IMR-90 (cell line): ENCODE data around the gene KDELR1. TPM values are rescaled to one million over a fixed set of nuclear protein-coding genes. Genes with fewer than 3 reads are reported as not detected.

ENCODE experiments used
- ATAC-seq: fragments of 200-7000 bp; cut with Tn5 transposase; 2 replicates; pipeline ENCODE4 v1.9.1; 2020; ENCODE audit warnings: low read depth, mild to moderate bottlenecking, moderate library complexity
- BruUV-seq: library from RNA; stranded (reverse); fragments of 400-500 nt; replicated peaks from 2 replicates; lab custom pipeline; 2021; lab: Mats Ljungman, UMichigan
- CTCF ChIA-PET: fragments of 300-600 bp; formaldehyde crosslinking; extraction: SDS; loops from one replicate; lab custom pipeline; 2021; ENCODE audit warnings: antibody characterized with exemption; lab: Yijun Ruan, JAX
- POLR2A ChIA-PET: fragments of 300-600 bp; sonication (Branson Sonifier 250); formaldehyde crosslinking; loops from one replicate; lab custom pipeline; 2022; ENCODE audit warnings: antibody characterized with exemption; ENCODE audit not compliant: unreplicated experiment; lab: Charles Lee
- DNase-seq: peaks from one replicate; pipeline ENCODE4 v3.0.0; 2013
- H2AFZ ChIP-seq: replicated peaks from 2 replicates; pipeline ENCODE3; 2013; ENCODE audit warnings: low read length, mild to moderate bottlenecking; ENCODE audit not compliant: poor library complexity
- H2AK5ac ChIP-seq: 2 replicates; pipeline ENCODE4 v1.6.1; 2013; ENCODE audit warnings: low read depth, low read length, inconsistent platforms
- H2AK9ac ChIP-seq: replicated peaks from 2 replicates; pipeline ENCODE3; 2013; ENCODE audit warnings: mild to moderate bottlenecking, low read depth, low read length, moderate library complexity; ENCODE audit not compliant: poor library complexity
- H2BK120ac ChIP-seq: 2 replicates; pipeline ENCODE4 v1.6.1; 2013; ENCODE audit warnings: low read depth, low read length, inconsistent platforms
- H2BK15ac ChIP-seq: 3 replicates; pipeline ENCODE4 v1.6.1; 2013; ENCODE audit warnings: low read depth, low read length, inconsistent platforms
- H2BK20ac ChIP-seq: 2 replicates; pipeline ENCODE4 v1.6.1; 2013; ENCODE audit warnings: low read depth, mild to moderate bottlenecking, inconsistent platforms, low read length, moderate library complexity
- H2BK5ac ChIP-seq: 2 replicates; pipeline ENCODE4 v1.6.1; 2013; ENCODE audit warnings: mild to moderate bottlenecking, low read depth, low read length, inconsistent platforms; ENCODE audit not compliant: poor library complexity, severe bottlenecking
- H3K14ac ChIP-seq: replicated peaks from 2 replicates; pipeline ENCODE4 v1.6.1; 2013; ENCODE audit warnings: low read depth, low read length, inconsistent platforms
- H3K18ac ChIP-seq: 2 replicates; pipeline ENCODE4 v1.6.1; 2013; ENCODE audit warnings: low read depth, low read length, control low read depth
- H3K23ac ChIP-seq: 2 replicates; pipeline ENCODE4 v1.6.1; 2013; ENCODE audit warnings: low read depth, low read length, inconsistent platforms
- H3K27ac ChIP-seq: 2 replicates; pipeline ENCODE4 v1.5.1; 2013; ENCODE audit warnings: mild to moderate bottlenecking, control low read depth, low read length; ENCODE audit not compliant: insufficient read depth
- H3K27me3 ChIP-seq: 2 replicates; pipeline ENCODE4 v1.6.1; 2013; ENCODE audit warnings: low read length; ENCODE audit not compliant: control insufficient read depth, insufficient read depth
- H3K36me3 ChIP-seq: 2 replicates; pipeline ENCODE4 v1.6.1; 2013; ENCODE audit warnings: low read length, mixed read lengths; ENCODE audit not compliant: control insufficient read depth, insufficient read depth
- H3K4ac ChIP-seq: 2 replicates; pipeline ENCODE4 v1.6.1; 2013; ENCODE audit warnings: low read depth, low read length, inconsistent platforms
- H3K4me1 ChIP-seq: 2 replicates; pipeline ENCODE4 v1.6.1; 2013; ENCODE audit warnings: low read length, mixed read lengths; ENCODE audit not compliant: control insufficient read depth, insufficient read depth
- H3K4me2 ChIP-seq: 2 replicates; pipeline ENCODE4 v1.6.1; 2013; ENCODE audit warnings: low read depth, mild to moderate bottlenecking, control low read depth, low read length, moderate library complexity
- H3K4me3 ChIP-seq: 2 replicates; pipeline ENCODE4 v1.5.1; 2013; ENCODE audit warnings: low read depth, mild to moderate bottlenecking, control low read depth, low read length, moderate library complexity; ENCODE audit not compliant: insufficient read depth
- H3K56ac ChIP-seq: 2 replicates; pipeline ENCODE4 v1.6.1; 2013; ENCODE audit warnings: low read length, inconsistent platforms; ENCODE audit not compliant: insufficient read depth; ENCODE audit errors: extremely low read depth
- H3K79me1 ChIP-seq, 2 experiments: 2 replicates each; pipeline ENCODE4 v1.6.1; 2013; ENCODE audit warnings: low read length in 2 of 2, inconsistent platforms in 1 of 2, low read depth in 1 of 2
- H3K9ac ChIP-seq: 2 replicates; pipeline ENCODE4 v1.6.1; 2013; ENCODE audit warnings: low read depth, low read length, control low read depth
- H3K9me1 ChIP-seq: 2 replicates; pipeline ENCODE4 v1.6.1; 2013; ENCODE audit warnings: low read length, inconsistent platforms; ENCODE audit not compliant: insufficient read depth
- H3K9me3 ChIP-seq: 2 replicates; pipeline ENCODE4 v1.6.1; 2013; ENCODE audit warnings: low read length; ENCODE audit not compliant: control insufficient read depth, insufficient read depth
- H4K20me1 ChIP-seq: 2 replicates; pipeline ENCODE4 v1.6.1; 2013; ENCODE audit warnings: low read length, inconsistent platforms; ENCODE audit not compliant: insufficient read depth
- H4K5ac ChIP-seq: 2 replicates; pipeline ENCODE4 v1.6.1; 2013; ENCODE audit warnings: mild to moderate bottlenecking, low read depth, low read length, control low read depth
- H4K8ac ChIP-seq, 2 experiments: 2 replicates each; pipeline ENCODE4 v1.6.1; 2013; ENCODE audit warnings: low read depth in 2 of 2, low read length in 2 of 2, control low read depth in 1 of 2, inconsistent platforms in 1 of 2
- H4K91ac ChIP-seq: 2 replicates; pipeline ENCODE4 v1.6.1; 2013; ENCODE audit warnings: low read depth, low read length, inconsistent platforms; ENCODE audit not compliant: insufficient read depth
- BHLHE40 ChIP-seq: fragments of 150-350 bp; IDR thresholded peaks from 2 replicates; pipeline ENCODE4 v1.6.1; 2016; ENCODE audit warnings: mild to moderate bottlenecking, low read depth, low read length
- CHD1 ChIP-seq: IDR thresholded peaks from 2 replicates; pipeline ENCODE4 v1.6.1; 2012; ENCODE audit warnings: low read depth, low read length, improper control_type of control experiment
- FOS ChIP-seq: fragments of 150-350 bp; IDR thresholded peaks from 2 replicates; pipeline ENCODE4 v1.6.1; 2016; ENCODE audit warnings: low read depth, low read length
- MAFK ChIP-seq: IDR thresholded peaks from 2 replicates; pipeline ENCODE4 v1.6.1; 2012; ENCODE audit warnings: low read depth, low read length, improper control_type of control experiment
- MAZ ChIP-seq: IDR thresholded peaks from 2 replicates; pipeline ENCODE4 v1.6.1; 2012; ENCODE audit warnings: low read depth, mild to moderate bottlenecking, low read length, improper control_type of control experiment, moderate library complexity, borderline replicate concordance
- RCOR1 ChIP-seq: IDR thresholded peaks from 2 replicates; pipeline ENCODE4 v1.6.1; 2012; ENCODE audit warnings: mild to moderate bottlenecking, low read length, improper control_type of control experiment; ENCODE audit not compliant: insufficient replicate concordance
- RFX5 ChIP-seq: IDR thresholded peaks from 2 replicates; pipeline ENCODE4 v1.8.0; 2012; ENCODE audit warnings: low read depth, mild to moderate bottlenecking, low read length, moderate library complexity
- SMC3 ChIP-seq: fragments of 150-350 bp; IDR thresholded peaks from 2 replicates; pipeline ENCODE4 v1.6.1; 2016; ENCODE audit warnings: low read depth, mild to moderate bottlenecking, antibody characterized with exemption, low read length, moderate library complexity
- WGBS, 2 experiments: methylation state at CpG; one replicate each; pipeline versions ENCODE4 v1.1.5 to v1.1.7; 2013; ENCODE audit warnings: missing lambda C conversion rate in 2 of 2; ENCODE audit not compliant: insufficient read length in 1 of 2; ENCODE audit errors: extremely low coverage in 2 of 2; 5-methylcytosine and 5-hydroxymethylcytosine counted together
- dilution Hi-C: fragments of 300-500 bp; cut with HindIII; formaldehyde crosslinking; loops from one replicate; pipeline ENCODE4 v1.14.3; 2018; ENCODE audit warnings: low sequenced_read_pairs; ENCODE audit not compliant: unreplicated experiment
- in situ Hi-C: fragments of 300-500 bp; cut with MboI; formaldehyde crosslinking; loops from 3 replicates; pipeline ENCODE4 v1.14.3; 2019; ENCODE audit warnings: low sequenced_read_pairs, inconsistent platforms, mixed read lengths
- intact Hi-C: fragments of 100-400 bp; cut with micrococcal nuclease; formaldehyde crosslinking; loops from 2 replicates; pipeline ENCODE4 v1.10.0; 2022
- polyA plus RNA-seq, 3 experiments: library from polyadenylated mRNA; depleted of rRNA; stranded (reverse); fragments of >200 nt; gene quantifications; 2 replicates each; pipeline ENCODE4 v1.2.3, GENCODE V29; 2012; ENCODE audit warnings: low replicate concordance in 1 of 3
- total RNA-seq: library from RNA; depleted of rRNA; stranded (reverse); fragments of >200 nt; gene quantifications from 2 replicates; pipeline ENCODE4 v1.2.3, GENCODE V29; 2012
- TF ChIP-seq, protein P1 (sequence below): fragments of 150-350 bp; IDR thresholded peaks from 2 replicates; pipeline ENCODE4 v1.6.1; 2016; ENCODE audit warnings: low read depth, mild to moderate bottlenecking, low read length, moderate library complexity, borderline replicate concordance

The KDELR1 gene
- total and polyA plus RNA-seq, 2 of the 4 experiments (the other 2 are of a cell fraction) = 58.8 to 180 TPM

DNA sequence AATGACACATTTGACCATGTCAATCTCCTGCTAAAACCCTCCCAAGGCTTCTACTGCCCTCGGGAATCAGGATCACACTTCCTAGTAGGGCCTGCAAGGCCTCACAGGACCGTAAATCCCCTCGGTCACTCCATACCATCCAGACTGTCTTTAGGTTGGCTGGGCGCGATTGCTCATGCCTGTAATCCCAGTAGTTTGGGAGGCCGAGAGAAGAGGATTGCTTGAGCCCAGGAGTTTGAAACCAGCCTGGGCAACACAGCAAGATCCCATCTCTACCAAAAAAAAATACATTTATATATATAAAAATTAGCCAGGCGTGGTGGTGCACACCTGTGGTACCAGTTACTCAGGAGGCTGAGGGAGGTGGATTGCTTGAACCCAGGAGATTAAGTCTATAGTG lies 42.6 kb downstream of the KDELR1 start:
- Histone ChIP-seq H3K9me3 (no peaks in the 10 kb centered on the region), H2AK5ac (no peak overlapping the region), H4K5ac (no peak overlapping the region), H4K91ac (no peak overlapping the region), H4K8ac (no peak overlapping the region), H3K14ac (no peak overlapping the region), H2BK20ac (no peak overlapping the region), H3K4ac (no peak overlapping the region), H3K9me1 (no peaks in the 10 kb centered on the region; the same call in 1 of the 2 replicates), H3K23ac (no peak overlapping the region), H2BK15ac (no peak overlapping the region), H4K20me1 (no peaks in the 10 kb centered on the region), H3K56ac (no peak overlapping the region), H3K4me3 (no peak overlapping the region), H3K4me1 (no peaks in the 10 kb centered on the region), H3K18ac (no peak overlapping the region), H3K79me1 (no peaks in the 10 kb centered on the region), H2AK9ac (no peak overlapping the region), H2BK5ac (no peak overlapping the region), H3K9ac (no peak overlapping the region), H2BK120ac (no peak overlapping the region), H2AFZ (no peak overlapping the region), H3K27ac (no peak overlapping the region), H3K4me2 (no peak overlapping the region), H3K27me3 (no peaks in the 10 kb centered on the region), H3K36me3 (no peaks in the 10 kb centered on the region)
- intact Hi-C loops (no loop called here), in situ Hi-C loops (no loop called here), dilution Hi-C loops (no loop called here)
- ChIA-PET CTCF (interaction anchor here (1.5 kb wide), 1 partner anchor 14 kb away, joined by 4 read pairs; no protein-coding TSS in a partner anchor), POLR2A (no interaction called here)
- ATAC-seq (no peak), DNase-seq (no peak)
- BruUV-seq = no TSS peak
- WGBS, 2 experiments = no CpG with 5 or more reads among the region's 7 CpGs
- no peak for TF ChIP-seq BHLHE40
- TF ChIP-seq MAZ = no peak
- TF ChIP-seq, protein P1, sequence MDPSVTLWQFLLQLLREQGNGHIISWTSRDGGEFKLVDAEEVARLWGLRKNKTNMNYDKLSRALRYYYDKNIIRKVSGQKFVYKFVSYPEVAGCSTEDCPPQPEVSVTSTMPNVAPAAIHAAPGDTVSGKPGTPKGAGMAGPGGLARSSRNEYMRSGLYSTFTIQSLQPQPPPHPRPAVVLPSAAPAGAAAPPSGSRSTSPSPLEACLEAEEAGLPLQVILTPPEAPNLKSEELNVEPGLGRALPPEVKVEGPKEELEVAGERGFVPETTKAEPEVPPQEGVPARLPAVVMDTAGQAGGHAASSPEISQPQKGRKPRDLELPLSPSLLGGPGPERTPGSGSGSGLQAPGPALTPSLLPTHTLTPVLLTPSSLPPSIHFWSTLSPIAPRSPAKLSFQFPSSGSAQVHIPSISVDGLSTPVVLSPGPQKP = no peak
- TF ChIP-seq SMC3 = no peak
- no peak for TF ChIP-seq CHD1
- no peak for TF ChIP-seq RCOR1
- no peak for TF ChIP-seq FOS
- TF ChIP-seq RFX5 = no peak
- TF ChIP-seq MAFK = no peak
